HG02840 (cell line): Measurements from ENCODE around the gene CD33.
"Not testable (repeated sequence)": the region's sequence is repeated elsewhere in the genome, so short reads cannot be mapped to it uniquely, and the experiment has no call there.

ENCODE experiments used
- ATAC-seq: cut with Tn5 transposase; IDR thresholded peaks from one replicate; pipeline ENCODE4 v1.9.1; 2021; ENCODE audit warnings: mild to moderate bottlenecking, moderate library complexity, moderate number of reproducible peaks; ENCODE audit not compliant: unreplicated experiment, low FRiP score

Gene CD33

DNA sequence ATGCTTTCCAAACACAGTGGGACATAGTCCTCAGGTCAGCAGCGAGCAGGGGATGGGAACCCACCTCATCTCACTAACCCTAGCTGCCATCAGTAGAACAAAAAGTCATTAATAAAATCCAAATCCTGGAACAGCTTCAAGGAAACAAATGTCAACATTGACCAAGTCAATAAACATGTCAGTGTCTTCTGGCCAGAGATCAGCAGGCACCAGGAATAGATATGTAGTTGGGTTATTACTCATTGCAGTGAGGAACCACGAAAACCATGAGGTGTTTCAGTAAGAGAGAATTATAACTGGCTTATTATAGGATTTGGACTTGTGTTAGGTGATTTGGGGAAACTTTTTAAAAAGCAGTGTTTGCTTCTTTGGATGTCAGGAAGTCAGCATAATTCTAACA lies 17.1 kb upstream of the CD33 start:
- ATAC-seq: no peak

DNA sequence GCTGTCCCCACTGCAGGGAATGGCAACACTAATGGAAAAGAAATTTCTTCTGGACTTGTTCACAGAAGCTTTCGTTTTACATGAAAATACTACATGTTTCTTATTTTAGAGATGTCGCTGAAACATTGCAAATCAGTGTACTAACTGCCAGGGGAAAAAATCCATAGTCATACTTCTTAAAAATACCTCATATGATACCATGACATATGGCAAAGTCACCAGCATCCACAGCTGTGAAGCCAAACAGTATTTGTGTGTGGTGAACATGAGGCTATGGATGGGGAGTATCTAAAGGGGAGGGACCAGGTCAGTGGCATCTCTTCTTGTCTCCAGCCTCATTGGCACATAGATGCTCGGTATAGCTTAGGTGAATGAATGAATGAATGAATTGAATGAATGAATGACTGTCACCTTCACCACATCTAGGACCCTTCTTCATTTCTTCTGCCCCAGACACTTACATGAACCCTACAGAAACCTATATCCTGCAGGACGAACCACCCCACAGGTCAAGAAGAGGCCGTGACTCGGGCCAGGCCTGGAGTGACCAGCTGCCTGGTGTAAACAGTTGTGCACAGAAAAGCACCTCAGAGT lies 14.6 kb upstream of the CD33 start:
- ATAC-seq: no peak

DNA sequence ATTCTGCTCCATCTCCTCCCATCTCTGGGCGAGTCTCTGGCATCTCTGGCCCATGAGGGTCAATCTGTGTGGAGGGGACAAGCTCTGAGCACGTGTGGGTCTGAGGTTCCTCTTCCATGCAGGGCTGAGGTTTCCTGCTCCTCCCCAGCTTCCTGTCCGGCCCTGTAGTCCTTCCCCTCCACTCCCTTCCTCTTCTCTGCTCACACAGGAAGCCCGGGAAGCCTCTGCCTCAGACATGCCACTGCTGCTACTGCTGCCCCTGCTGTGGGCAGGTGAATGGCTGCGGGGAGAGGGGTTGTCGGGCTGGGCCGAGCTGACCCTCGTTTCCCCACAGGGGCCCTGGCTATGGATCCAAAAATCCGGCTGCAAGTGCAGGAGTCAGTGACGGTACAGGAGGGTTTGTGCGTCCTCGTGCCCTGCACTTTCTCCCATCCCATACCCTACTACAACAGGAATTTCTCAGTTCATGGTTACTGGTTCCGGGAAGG lies 14.0 kb upstream of the CD33 start:
- not testable (repeated sequence) for ATAC-seq

DNA sequence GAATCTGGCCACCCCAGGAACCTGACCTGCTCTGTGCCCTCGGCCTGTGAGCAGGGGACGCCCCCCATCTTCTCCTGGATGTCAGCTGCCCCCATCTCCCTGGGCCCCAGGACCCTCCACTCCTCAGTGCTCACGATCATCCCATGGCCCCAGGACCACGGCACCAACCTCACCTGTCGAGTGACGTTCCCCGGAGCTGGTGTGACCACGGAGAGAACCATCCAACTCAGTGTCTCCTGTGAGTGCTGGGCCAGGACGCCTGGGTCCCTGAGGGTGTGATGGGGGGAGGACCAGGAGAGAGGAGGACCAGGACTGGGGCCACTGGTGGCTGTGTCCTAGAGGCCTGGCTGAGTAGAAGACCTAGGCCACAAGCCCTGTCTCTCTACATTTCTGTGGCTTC lies 13.0 kb upstream of the CD33 start:
- no peak for ATAC-seq

DNA sequence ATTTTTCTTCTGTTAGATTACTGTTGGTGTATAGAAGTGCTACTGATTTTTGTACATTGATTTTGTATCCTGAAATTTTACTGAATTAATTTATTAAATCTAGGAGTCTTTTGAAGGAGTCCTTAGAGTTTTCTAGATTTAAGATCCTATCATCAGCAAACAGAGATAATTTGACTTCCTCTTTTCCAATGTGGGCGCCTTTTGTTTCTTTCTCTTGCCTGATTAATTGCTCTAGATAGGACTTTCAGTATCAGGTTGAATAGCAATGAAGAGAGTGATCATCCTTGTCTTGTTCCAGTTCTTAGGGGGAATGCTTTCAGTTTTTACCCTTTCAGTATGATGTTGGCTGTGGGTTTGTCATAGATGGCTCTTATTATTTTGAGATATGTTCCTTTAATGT lies 5.6 kb upstream of the CD33 start:
- ATAC-seq: no peak

DNA sequence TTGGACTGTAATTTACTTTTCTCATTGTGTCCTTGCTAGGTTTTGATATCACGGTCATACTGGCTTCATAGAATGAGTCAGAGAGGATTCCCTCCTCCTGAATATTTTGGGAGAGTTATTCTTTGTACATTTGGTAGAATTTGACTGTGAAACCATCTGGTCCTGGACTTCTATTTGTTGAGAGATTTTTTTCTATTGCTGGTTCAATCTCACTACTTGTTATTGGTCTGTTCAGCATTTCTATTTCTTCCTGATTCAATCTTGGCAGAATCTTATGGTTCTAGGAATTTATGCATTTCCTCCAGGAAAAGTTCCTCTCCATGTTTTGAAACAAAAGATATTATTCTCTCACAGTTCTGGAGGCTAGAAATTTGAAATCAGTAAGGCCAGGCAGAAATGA lies 4.9 kb upstream of the CD33 start:
- ATAC-seq: no peak

DNA sequence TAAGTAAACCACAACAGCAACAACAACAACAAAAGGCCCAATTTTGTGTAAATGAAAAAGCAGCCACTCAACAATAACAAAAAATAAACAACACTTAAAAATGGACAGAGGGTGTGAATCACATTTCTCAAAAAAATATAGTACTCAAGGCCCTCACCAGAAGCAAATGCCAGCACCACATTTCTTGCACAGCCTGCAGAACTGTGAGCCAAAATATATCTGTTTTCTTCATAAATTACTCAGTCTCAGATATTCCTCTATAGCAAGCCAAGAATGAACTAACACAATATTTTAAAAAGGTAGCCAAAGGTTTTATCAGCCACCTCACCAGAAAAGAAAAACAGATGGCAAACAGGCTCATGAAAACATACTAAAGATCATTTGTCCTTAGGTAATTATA lies 3.9 kb upstream of the CD33 start:
- ATAC-seq: no peak

DNA sequence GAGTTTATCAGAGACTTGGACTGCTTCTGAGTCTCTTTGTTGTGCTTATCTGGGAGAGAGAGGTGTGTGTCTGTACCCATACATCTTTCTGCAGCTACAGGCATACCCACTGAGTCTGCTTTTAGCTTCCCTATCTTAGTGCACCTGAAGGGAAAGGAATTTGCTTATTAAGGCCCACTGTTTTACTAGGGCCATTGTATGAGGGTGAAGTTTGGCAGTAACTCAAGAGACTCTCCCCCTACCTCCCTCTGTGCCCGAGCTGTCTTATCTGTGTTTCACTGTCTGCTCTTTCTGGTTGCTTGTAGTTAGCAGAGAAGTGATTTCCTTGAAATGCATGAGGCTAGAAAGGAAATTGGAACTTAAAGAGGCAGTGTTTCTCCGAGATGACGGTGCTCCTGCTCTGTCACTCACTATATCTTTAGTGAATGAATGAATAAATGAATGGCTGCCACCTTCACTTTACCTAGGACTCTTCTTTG lies 678 bp upstream of the CD33 start:
- ATAC-seq: no peak

DNA sequence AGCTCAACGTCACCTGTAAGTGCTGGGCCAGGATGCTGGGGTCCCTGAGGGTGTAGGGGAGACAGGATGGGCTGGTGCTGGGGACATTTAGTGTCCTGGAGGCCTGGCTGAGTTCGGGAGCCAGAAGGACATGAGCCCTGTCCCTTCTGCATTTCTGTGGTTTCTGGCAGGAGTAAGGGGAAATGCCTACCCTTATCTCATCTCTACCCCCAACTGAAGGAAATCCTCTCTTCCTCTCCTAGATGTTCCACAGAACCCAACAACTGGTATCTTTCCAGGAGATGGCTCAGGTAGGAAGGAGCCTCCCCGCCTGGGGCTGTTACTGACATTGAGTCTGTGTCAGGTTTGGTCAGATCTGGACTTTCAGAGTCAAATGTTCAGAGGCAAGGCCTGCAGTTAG lies 1.2 kb downstream of the CD33 start:
- ATAC-seq: no peak

DNA sequence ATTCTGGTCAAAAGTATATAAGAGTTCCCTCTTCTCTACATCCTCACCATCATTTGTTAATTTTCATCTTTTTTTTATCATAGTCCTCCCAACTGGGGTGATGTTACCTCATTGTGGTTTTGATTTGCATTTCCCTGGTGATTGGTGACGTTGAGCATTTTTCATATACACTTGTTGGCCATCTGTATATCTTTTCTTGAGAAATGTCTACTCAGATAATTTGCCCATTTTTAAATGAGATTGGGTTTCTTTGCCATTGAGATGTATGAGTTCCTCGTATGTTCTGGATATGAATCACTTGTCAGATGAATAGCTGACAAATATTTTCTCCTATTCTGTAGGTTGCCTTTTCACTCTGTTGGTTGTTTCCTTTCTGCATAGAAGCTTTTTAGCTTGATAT lies 2.4 kb downstream of the CD33 start:
- ATAC-seq: no peak

DNA sequence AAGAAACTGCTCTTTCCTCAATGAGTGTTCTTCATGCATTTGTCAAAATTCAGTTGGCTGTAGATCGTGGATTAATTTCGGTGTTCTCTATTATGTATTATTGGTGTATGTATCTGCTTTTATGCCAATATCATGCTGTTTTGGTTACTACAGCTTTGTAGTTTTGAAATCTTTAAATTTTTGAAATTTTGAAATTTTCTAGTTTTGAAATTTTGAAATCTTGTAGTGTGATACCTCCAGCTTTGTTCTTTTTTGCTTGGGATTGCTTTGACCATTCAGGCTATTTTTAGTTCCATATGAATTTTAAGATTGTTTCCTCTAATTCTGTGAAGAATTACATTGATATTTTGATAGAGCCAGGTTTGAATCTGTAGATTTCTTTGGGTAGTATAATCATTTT lies 3.1 kb downstream of the CD33 start:
- ATAC-seq: no peak

DNA sequence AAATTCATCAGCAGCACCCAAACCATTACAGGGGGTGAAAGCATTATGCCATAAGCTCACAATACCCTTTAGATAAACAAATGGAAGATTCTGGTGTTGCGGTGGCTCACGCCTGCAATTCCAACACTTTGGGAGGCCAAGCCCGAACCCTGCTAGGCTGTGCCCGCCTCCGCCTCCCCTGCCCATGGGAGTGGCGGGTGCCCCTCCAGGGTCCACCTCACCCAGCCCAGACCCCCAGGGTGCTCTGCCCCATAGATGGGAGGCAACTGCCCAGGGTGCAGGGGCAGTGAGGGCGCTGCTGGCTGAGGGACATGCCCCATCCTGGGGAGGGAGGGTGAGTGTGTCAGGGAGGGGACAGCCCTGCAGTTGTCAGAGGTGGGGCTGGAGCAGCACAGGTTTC lies 16.0 kb downstream of the CD33 start:
- ATAC-seq: no peak

DNA sequence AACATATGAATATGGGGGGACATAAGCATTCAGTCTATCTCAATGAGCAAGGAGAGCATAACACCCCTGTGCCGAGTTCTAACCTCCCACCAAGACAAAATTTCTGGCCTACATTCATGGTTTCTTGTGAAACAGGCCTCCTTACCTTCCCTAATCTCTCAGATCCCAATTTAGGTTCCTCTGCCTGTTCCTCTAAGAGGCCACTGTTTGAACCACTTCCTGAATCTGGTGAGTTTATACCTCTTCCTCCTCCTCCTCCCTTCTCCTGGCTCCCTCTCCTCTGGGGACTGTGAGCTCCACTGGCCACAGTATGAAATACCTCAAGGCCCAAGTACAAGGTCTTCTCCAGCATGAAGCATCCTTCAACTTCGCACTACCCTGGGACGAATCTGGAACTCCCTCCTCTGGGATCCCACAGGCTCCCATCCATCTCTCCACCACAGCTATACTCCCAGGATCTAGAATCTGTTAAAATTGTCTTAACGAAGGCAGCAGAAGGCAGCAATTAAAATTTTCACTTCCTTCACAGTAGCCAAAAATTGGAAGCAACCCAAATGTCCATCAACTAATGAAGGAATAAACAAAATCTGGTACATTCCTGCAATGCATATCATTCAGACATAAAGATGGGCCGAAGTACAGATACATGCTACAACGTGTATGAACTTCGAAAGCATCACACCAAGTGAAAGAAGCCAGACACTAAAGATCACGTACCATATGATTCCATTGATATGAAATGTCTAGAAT lies 18.2 kb downstream of the CD33 start:
- no peak for ATAC-seq

DNA sequence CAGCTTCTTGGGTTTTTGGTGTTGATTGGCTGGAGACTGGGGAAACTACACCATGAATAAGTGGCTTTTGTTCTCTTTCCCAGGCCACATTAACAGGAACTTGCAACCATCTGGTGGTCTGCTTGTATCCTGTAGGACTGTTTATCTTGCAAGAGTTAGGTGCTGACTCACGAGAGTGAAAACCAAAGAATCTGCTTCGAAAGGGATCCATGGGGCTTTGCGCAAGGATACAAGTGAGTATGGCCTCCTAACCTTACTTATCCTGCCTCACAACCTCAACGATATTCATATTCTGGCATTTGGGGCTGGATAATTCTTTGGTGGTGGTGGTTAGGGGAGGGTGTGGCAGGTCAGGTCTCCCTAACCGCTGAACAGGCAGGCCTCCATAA lies 21.3 kb downstream of the CD33 start:
- no peak for ATAC-seq

DNA sequence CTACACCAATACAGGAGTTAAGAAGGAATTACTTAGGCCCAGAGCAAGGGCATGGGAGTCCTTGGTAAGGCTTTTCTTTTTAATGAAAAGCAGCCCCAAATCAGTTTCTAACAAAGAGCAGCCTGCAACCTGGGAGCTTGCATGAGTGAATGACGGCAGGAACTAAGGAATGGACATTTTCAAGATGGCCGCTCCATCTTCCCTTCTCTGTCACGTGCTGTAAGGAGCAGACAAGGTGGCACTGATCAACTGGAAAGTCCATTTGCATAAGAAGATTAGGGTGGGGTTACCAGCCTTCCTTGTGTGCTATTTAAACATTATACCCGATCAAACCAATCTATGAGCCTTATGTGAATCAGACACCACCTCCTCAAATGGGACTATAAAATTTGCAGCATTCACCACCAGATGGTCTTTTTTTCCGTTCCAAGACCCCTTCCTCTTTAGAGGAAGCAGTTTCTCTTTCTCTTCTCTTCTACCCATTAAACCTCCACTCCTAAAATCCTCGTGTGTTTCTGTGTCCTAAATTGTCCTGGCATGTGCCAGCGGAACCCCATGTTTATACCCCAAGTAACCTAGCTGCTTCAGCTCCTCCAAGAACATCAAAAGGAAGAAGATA lies 23.2 kb downstream of the CD33 start:
- ATAC-seq: no peak

DNA sequence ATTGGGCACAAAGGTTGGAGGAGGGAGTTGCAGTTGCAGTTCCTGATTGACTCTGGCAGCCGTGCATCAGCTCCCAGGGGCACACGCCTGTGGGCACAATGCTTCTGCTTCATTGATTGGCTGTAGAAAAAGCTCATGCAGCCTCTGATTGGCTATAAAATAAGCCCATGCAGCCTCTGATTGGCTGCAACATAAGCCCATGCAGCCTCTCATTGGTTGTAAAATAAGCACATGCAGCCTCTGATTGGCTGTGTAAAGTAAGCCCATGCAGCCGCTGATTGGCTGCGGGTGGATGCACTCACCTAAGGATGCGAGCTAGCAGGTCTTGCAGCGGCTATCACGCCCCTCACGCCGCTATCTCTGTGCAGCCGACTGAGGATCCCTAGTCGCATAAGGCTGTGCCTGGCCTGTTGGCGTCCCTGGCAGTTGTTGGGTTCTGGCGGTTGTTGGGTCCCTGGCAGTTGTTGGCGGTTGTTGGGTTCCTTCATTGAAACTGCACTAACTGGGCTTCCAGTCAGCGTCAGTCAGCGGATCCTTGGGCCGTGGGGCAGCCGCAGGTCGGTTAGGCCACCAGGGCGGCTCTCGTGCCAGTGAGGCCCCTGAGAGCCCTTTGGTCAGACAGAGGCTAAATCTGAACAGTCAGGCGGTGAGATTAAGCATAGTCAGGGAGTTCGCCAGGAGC lies 26.0 kb downstream of the CD33 start, which contains the start of gene SIGLECL1:
Gene SIGLECL1 (plus strand): TSS at position 295 of the 682 bp plus-strand sequence. CDS start 12,993 bp downstream, outside the sequence.
- no peak for ATAC-seq

DNA sequence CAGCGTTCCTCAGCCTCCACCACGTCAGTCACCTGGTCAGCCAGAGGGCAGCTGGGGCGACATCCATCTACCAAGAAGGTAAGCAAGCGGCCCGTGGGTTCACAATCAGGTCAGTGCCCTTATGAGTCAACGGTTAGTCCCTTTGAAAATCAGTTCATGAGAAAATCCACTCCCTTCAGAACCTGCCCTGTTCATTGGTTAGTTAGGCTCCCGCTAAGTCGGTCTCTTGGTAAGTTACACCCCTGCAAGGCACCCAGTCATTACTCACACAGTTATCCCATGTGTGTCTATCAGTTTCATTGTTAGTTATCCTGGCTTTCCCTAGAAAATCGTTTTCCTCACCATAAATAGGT lies 26.6 kb downstream of the CD33 start:
- no peak for ATAC-seq

DNA sequence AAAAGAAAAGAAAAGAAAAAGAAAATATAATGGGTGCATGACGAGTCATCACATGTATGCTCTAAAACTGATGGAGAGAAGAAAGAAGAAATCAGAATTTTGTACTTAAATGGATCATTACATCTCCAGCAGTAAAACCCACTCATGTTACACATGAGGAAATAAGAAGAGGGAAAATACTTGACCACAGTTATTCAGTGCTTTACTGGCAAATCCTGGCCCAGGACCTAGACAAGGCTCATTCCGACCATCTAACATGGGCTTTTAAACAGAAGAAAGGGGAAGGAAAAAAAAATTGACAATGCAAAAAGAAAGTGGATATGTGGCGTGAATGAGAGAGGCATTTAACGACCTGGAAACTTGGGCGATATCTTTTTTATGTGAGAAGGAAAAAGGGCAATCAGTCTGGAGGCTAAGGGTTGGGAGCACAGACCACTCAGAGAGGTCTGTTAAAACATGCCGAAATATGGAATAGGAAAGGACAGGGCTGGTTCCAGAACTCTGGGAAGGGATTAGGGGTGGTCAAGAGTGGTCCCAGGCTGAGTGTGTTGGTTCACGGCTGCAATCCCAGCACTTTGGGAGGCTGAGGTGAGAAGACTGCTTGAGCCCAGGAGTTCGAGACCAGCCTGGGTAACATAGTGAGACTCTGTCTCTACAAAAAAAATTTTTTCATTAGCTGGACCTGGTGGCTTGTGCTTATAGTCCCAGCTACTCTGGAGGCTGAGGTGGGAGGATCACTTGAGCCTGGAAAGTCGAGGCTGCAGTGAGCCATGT lies 27.6 kb downstream of the CD33 start:
- no peak for ATAC-seq

DNA sequence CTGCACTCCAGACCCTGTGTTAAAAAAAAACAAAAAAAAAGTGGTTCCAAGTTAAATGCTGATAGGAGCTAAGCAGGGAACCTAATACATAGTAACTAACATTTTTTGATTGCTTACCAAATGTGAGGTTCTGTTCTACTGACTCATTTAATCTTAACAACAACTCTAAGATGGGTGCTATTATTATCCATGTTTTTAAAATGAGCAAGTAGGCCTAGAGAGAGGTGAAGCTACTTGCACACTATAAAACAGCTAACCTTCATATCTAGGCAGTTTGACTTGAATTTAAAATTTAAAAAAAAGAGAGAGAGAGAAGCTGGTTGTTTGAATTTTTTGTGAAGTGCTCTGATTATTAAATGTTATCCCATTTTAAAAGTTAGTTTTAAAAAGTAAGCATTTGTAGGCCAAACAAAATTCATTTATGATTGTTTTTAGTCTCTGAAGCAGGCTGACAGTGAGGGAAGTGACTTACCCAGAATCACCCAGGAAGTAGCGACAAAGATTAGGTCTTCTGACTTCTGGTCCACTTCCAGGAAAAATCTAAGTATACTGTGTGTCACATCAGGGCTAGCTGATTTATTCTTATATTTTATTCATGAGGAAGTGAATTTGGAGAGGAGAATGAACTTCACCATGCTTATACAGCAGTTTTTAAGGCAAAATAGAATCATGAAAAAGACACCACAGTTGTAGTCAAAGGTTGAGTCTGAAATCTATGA lies 28.4 kb downstream of the CD33 start:
- ATAC-seq: no peak

DNA sequence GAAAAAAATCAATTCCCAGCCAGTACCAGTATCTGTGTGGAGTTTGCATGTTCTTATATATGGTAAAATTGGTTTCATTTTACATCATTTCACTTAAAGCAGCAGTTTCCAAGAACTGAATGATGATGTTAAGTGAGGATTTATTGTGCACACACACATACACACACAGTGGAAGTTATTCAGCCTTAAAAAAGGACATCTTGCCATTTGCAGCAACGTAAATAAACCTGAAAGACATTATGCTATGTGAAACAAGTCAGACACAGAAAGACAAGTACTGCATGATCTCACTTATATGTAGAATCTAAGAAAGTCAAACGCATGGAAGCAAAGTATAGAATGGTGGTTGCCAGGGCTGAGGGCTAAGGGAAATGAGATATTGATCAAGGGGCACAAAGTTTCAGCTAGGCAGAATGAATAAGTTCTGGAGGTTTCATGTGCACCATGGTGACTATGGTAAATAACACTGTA lies 31.3 kb downstream of the CD33 start:
- ATAC-seq: no peak
